ENCODE results near the gene DIP2C. TPM values are rescaled to one million over a fixed set of nuclear protein-coding genes. Genes with fewer than 3 reads are reported as not detected.

DIP2C gene
- total and polyA plus RNA-seq, 7 experiments from 2014 or later, result 1.1 to 8.7 (median 4.5) TPM

DNA sequence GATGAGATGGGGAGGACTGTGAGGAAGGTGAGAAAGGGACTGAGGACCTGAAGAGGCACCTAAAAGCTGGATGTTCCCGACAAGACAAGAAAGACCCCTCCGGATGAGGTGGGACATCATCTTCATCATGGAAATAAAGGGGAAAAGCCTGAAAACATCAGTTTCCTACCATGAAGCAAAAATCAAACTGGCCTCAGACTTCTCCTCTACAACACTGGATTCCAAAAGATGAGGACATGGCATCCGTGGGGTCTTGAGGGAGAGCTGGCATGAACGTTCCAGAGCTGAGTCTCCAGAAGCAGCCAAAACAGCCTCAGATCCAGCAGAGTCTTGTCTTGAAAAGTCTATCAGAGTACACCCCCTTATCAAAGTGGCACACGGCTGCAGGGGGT, 44.5 kb downstream of the DIP2C start:
- Mint-ChIP-seq H3K27ac (no peak overlapping the region), H3K27me3 (peaks cover 0 to 4% (median 0%) of the 10 kb centered on the region in 5 donors), H3K4me1 (no peaks in the 10 kb centered on the region), H3K9me3 (peaks cover 0 to 6% (median 0%) of the 10 kb centered on the region in 11 donors), H3K4me3 (no peak overlapping the region), H3K36me3 (peaks cover 0 to 3% (median 0%) of the 10 kb centered on the region in 5 donors)
- DNase-seq (no peak), ATAC-seq (no peak)
- ChIA-PET CTCF (no interaction called here), POLR2A (no interaction called here)
- Histone ChIP-seq H3K27me3 (ENCODE audit: control insufficient read depth in 2 of 2, insufficient read depth in 2 of 2, low read length in 2 of 2) (no peaks in the 10 kb centered on the region), H3K27ac (ENCODE audit: low read depth, low read length) (no peak overlapping the region), H3K36me3 (ENCODE audit: control insufficient read depth in 2 of 3, insufficient read depth in 3 of 3, low read length in 3 of 3) (no peaks in the 10 kb centered on the region), H3K9me3 (ENCODE audit: control insufficient read depth in 2 of 3, low read length in 3 of 3) (no peaks in the 10 kb centered on the region), H3K4me1 (ENCODE audit: control insufficient read depth in 2 of 2, insufficient read depth in 2 of 2, low read length in 2 of 2) (no peaks in the 10 kb centered on the region), H3K4me3 (ENCODE audit: low read length) (no peak overlapping the region)
- intact Hi-C loops (cut with micrococcal nuclease), result no loop called here

DNA sequence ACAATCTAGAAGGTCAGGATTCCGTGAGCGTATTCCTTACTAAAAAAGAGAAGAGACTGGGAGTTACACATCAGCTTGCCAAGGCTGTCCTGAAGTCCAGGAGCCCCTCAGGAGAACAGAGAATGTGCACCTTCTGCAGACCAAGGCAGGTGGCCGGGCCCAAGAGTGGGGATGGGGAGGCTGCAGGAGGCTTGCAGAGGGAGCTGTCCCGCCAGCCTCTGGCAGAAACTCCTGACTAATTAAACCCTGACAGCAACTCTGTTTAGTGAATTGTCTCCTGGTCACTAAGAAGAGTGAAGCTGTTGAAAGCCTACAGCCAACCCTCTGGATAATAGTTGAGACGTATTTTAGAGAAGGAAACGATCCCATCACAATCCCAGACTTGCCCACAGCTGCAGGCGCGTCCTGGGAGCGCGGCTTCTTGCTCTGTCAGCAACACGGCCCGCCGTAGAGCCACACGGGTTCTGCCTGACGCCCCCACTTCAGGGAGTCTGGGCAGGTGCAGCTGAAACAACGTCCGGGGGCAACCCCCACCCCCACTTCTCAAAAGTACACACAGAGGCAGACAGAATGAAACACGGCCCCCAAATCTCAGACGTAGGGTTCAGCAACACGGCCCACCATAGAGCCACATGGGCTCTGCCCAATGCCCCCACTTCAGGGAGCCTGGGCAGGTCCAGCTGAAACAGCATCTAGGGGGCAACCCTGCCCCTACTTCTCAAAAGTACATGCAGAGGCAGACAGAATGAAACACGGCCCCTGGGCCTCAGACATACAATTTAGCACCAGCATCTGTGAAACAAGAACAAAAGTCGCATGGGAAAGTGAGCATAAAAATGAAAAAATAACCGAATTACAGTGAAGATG, 45.2 kb downstream of the DIP2C start:
- Histone ChIP-seq H3K9me3 (ENCODE audit: control insufficient read depth in 2 of 3, low read length in 3 of 3) (no peaks in the 10 kb centered on the region), H3K27me3 (ENCODE audit: control insufficient read depth in 2 of 2, insufficient read depth in 2 of 2, low read length in 2 of 2) (no peaks in the 10 kb centered on the region), H3K4me3 (ENCODE audit: low read length) (no peak overlapping the region), H3K36me3 (ENCODE audit: control insufficient read depth in 2 of 3, insufficient read depth in 3 of 3, low read length in 3 of 3) (no peaks in the 10 kb centered on the region), H3K27ac (ENCODE audit: low read depth, low read length) (no peak overlapping the region), H3K4me1 (ENCODE audit: control insufficient read depth in 2 of 2, insufficient read depth in 2 of 2, low read length in 2 of 2) (no peaks in the 10 kb centered on the region)
- POLR2A ChIA-PET, result no interaction called here
- Mint-ChIP-seq H3K27ac (no peak overlapping the region), H3K4me1 (no peaks in the 10 kb centered on the region), H3K4me3 (no peak overlapping the region), H3K9me3 (peaks cover 0 to 6% (median 0%) of the 10 kb centered on the region in 11 donors), H3K27me3 (peaks cover 0 to 4% (median 0%) of the 10 kb centered on the region in 5 donors), H3K36me3 (peaks cover 0 to 3% (median 0%) of the 10 kb centered on the region in 5 donors)
- ATAC-seq, result no peak
- intact Hi-C loops (cut with micrococcal nuclease), result no loop called here
- CTCF ChIA-PET, result no interaction called here
- no peak for DNase-seq

GRCh38 chr10:642186-642890, 47.1 kb downstream of the DIP2C start:
- ChIA-PET CTCF (no interaction called here), POLR2A (no interaction called here)
- no peaks in the 10 kb centered on the region for H3K27me3 ChIP-seq (ENCODE audit: control insufficient read depth in 2 of 2, insufficient read depth in 2 of 2, low read length in 2 of 2)
- ATAC-seq, result no peak
- no peak for DNase-seq
- Mint-ChIP-seq H3K27ac (peak overlapping the region in 1 of 9 donors; percentile 11), H3K36me3 (peaks cover 0 to 3% (median 0%) of the 10 kb centered on the region in 5 donors), H3K9me3 (peaks cover 0 to 6% (median 0%) of the 10 kb centered on the region in 11 donors), H3K27me3 (peaks cover 0 to 10% (median 2%) of the 10 kb centered on the region in 5 donors), H3K4me1 (no peaks in the 10 kb centered on the region), H3K4me3 (no peak overlapping the region)
- intact Hi-C loops (cut with micrococcal nuclease), result no loop called here
- no peaks in the 10 kb centered on the region for H3K4me1 ChIP-seq (ENCODE audit: control insufficient read depth in 2 of 2, insufficient read depth in 2 of 2, low read length in 2 of 2)
- H3K9me3 ChIP-seq (ENCODE audit: control insufficient read depth in 2 of 3, low read length in 3 of 3), result no peaks in the 10 kb centered on the region
- no peaks in the 10 kb centered on the region for H3K36me3 ChIP-seq (ENCODE audit: control insufficient read depth in 2 of 3, insufficient read depth in 3 of 3, low read length in 3 of 3)
- no peak overlapping the region for H3K4me3 ChIP-seq (ENCODE audit: low read length)
- H3K27ac ChIP-seq (ENCODE audit: low read depth, low read length), result no peak overlapping the region

- ChIA-PET CTCF (no interaction called here), POLR2A (no interaction called here)
- Histone ChIP-seq H3K27ac (ENCODE audit: low read depth, low read length) (no peak overlapping the region), H3K4me1 (ENCODE audit: control insufficient read depth in 2 of 2, insufficient read depth in 2 of 2, low read length in 2 of 2) (no peaks in the 10 kb centered on the region), H3K9me3 (ENCODE audit: control insufficient read depth in 2 of 3, low read length in 3 of 3) (no peaks in the 10 kb centered on the region), H3K36me3 (ENCODE audit: control insufficient read depth in 2 of 3, insufficient read depth in 3 of 3, low read length in 3 of 3) (no peaks in the 10 kb centered on the region), H3K27me3 (ENCODE audit: control insufficient read depth in 2 of 2, insufficient read depth in 2 of 2, low read length in 2 of 2) (no peaks in the 10 kb centered on the region), H3K4me3 (ENCODE audit: low read length) (no peak overlapping the region)
- peaks cover 0 to 6% (median 0%) of the 10 kb centered on the region in 11 donors for H3K9me3 Mint-ChIP-seq
- no peak overlapping the region for H3K27ac Mint-ChIP-seq
- H3K4me3 Mint-ChIP-seq, result no peak overlapping the region
- peaks cover 5 to 16% (median 8%) of the 10 kb centered on the region in 5 donors for H3K27me3 Mint-ChIP-seq
- ATAC-seq (no peak), DNase-seq (no peak)
- intact Hi-C loops (cut with micrococcal nuclease), result no loop called here
- peaks cover 0 to 3% (median 0%) of the 10 kb centered on the region in 5 donors for H3K36me3 Mint-ChIP-seq
- no peaks in the 10 kb centered on the region for H3K4me1 Mint-ChIP-seq
Observed at GRCh38 chr10:641149-642010, 48.1 kb downstream of the DIP2C start.

GRCh38 chr10:640673-641045, 48.8 kb downstream of the DIP2C start:
- no peaks in the 10 kb centered on the region for H3K36me3 ChIP-seq (ENCODE audit: control insufficient read depth in 2 of 3, insufficient read depth in 3 of 3, low read length in 3 of 3)
- no peaks in the 10 kb centered on the region for H3K27me3 ChIP-seq (ENCODE audit: control insufficient read depth in 2 of 2, insufficient read depth in 2 of 2, low read length in 2 of 2)
- no peaks in the 10 kb centered on the region for H3K9me3 ChIP-seq (ENCODE audit: control insufficient read depth in 2 of 3, low read length in 3 of 3)
- no peak overlapping the region for H3K27ac ChIP-seq (ENCODE audit: low read depth, low read length)
- H3K4me3 ChIP-seq (ENCODE audit: low read length), result no peak overlapping the region
- ChIA-PET CTCF (no interaction called here), POLR2A (no interaction called here)
- H3K27ac Mint-ChIP-seq, result no peak overlapping the region
- peaks cover 0 to 3% (median 0%) of the 10 kb centered on the region in 5 donors for H3K36me3 Mint-ChIP-seq
- no peaks in the 10 kb centered on the region for H3K4me1 ChIP-seq (ENCODE audit: control insufficient read depth in 2 of 2, insufficient read depth in 2 of 2, low read length in 2 of 2)
- H3K4me1 Mint-ChIP-seq, result no peaks in the 10 kb centered on the region
- H3K9me3 Mint-ChIP-seq, result peaks cover 0 to 6% (median 0%) of the 10 kb centered on the region in 11 donors
- intact Hi-C loops (cut with micrococcal nuclease), result no loop called here
- H3K27me3 Mint-ChIP-seq, result peaks cover 10 to 23% (median 15%) of the 10 kb centered on the region in 5 donors
- ATAC-seq (no peak), DNase-seq (no peak)
- no peak overlapping the region for H3K4me3 Mint-ChIP-seq

DNA sequence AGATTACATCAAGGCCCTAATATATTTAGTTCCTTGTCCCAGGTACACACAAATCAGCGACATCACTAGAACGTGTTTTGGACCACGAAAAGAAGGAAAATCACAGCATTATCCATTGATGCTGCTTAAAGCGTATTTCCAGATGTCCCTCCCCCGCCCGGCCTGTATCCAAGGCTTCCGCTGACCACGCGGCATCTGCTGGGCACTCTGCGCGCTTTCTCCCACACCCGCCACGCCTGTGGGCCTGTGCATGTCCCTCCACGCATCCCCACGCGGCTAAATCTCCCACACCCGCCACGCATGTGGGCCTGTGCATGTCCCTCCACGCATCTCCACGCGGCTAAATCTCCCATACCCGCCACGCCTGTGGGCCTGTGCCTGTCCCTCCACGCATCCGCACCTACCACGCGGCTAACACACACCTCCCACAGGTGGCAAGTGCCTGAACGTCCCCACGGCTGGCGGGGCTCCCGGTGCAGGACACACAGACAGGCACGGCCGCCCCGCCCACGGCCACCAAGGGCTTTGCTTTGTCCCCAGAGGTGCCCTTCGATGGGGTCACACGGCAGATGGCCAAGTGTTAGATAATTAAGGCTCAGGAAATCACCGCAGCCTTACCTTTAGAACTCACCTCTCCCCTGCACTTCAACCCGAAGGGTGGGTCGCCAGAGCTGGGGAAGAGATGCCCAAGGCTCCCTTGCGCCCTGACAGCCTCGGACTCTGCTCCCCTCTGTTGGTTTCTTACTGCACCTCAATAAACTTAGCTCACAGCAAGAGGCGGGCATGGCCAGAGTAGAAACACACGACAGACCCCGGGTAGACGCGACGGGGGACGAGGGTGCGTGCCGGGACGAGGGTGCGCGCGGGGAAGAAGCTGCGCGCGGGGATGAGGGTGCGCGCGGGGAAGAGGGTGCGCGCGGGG, 49.5 kb downstream of the DIP2C start:
- H3K27ac Mint-ChIP-seq, result no peak overlapping the region
- ChIA-PET CTCF (no interaction called here), POLR2A (no interaction called here)
- H3K9me3 ChIP-seq (ENCODE audit: control insufficient read depth in 2 of 3, low read length in 3 of 3), result no peaks in the 10 kb centered on the region
- H3K36me3 Mint-ChIP-seq, result peaks cover 0 to 3% (median 0%) of the 10 kb centered on the region in 5 donors
- intact Hi-C loops (cut with micrococcal nuclease), result no loop called here
- peaks cover 0 to 6% (median 0%) of the 10 kb centered on the region in 11 donors for H3K9me3 Mint-ChIP-seq
- no peaks in the 10 kb centered on the region for H3K4me1 ChIP-seq (ENCODE audit: control insufficient read depth in 2 of 2, insufficient read depth in 2 of 2, low read length in 2 of 2)
- ATAC-seq (no peak), DNase-seq (no peak)
- no peak overlapping the region for H3K4me3 ChIP-seq (ENCODE audit: low read length)
- no peak overlapping the region for H3K27ac ChIP-seq (ENCODE audit: low read depth, low read length)
- no peaks in the 10 kb centered on the region for H3K27me3 ChIP-seq (ENCODE audit: control insufficient read depth in 2 of 2, insufficient read depth in 2 of 2, low read length in 2 of 2)
- H3K36me3 ChIP-seq (ENCODE audit: control insufficient read depth in 2 of 3, insufficient read depth in 3 of 3, low read length in 3 of 3), result no peaks in the 10 kb centered on the region
- H3K4me3 Mint-ChIP-seq, result no peak overlapping the region
- H3K4me1 Mint-ChIP-seq, result no peaks in the 10 kb centered on the region
- H3K27me3 Mint-ChIP-seq, result peaks cover 11 to 25% (median 15%) of the 10 kb centered on the region in 5 donors
